Aorta (tissue), 5 donors: ENCODE results near the gene ANKRD9. TPM values are rescaled to one million over a fixed set of nuclear protein-coding genes. Genes with fewer than 3 reads are reported as not detected.

Experiments
- ATAC-seq: fragments of 200-7000 bp; cut with Tn5 transposase; one replicate; pipeline ENCODE4 v1.9.1; 2022; ENCODE audit warnings: moderate library complexity; ENCODE audit not compliant: low FRiP score
- DNase-seq, 2 donors: peaks; one replicate each; pipeline ENCODE4 v3.0.0-alpha.2; 2020
- H3K27ac ChIP-seq, 2 donors: one replicate each; pipeline ENCODE4 v1.5.1; 2013; ENCODE audit warnings: low read length in 2 of 2, mild to moderate bottlenecking in 2 of 2, moderate library complexity in 2 of 2, control low read depth in 1 of 2, inconsistent platforms in 1 of 2, low read depth in 1 of 2
- H3K27me3 ChIP-seq, 2 donors: one replicate each; pipeline ENCODE4 v1.6.1; 2013; ENCODE audit warnings: control low read depth in 1 of 2, low read length in 1 of 2, mild to moderate bottlenecking in 1 of 2, moderate library complexity in 1 of 2; ENCODE audit not compliant: insufficient read depth in 2 of 2, control insufficient read depth in 1 of 2
- H3K36me3 ChIP-seq, 2 donors: one replicate each; pipeline ENCODE4 v1.6.1; 2013; ENCODE audit warnings: control low read depth in 1 of 2, low read length in 1 of 2, mild to moderate bottlenecking in 1 of 2; ENCODE audit not compliant: insufficient read depth in 2 of 2, control insufficient read depth in 1 of 2
- H3K4me1 ChIP-seq, 2 donors: one replicate each; pipeline ENCODE4 v1.6.1; 2013; ENCODE audit warnings: low read length in 2 of 2, control low read depth in 1 of 2, mild to moderate bottlenecking in 1 of 2, moderate library complexity in 1 of 2; ENCODE audit not compliant: insufficient read depth in 2 of 2, control insufficient read depth in 1 of 2
- H3K4me3 ChIP-seq, 2 donors: one replicate each; pipeline ENCODE4 v1.5.1; 2013; ENCODE audit warnings: low read length in 2 of 2, control low read depth in 1 of 2, mild to moderate bottlenecking in 1 of 2
- H3K9me3 ChIP-seq: one replicate; pipeline ENCODE4 v1.6.1; 2013; ENCODE audit warnings: mild to moderate bottlenecking, low read length; ENCODE audit not compliant: control insufficient read depth
- whole genome bisulfite sequencing, 2 donors: extraction: QIAGEN DNeasy Blood & Tissue Kit; methylation state at CpG; one replicate each; pipeline ENCODE4 v1.1.7; 2013; 5-methylcytosine and 5-hydroxymethylcytosine counted together
- intact Hi-C, 2 donors: fragments of 100-400 bp; cut with DNase I; formaldehyde crosslinking; loops; one replicate each; pipeline versions ENCODE4 v1.14.2 to v1.15.0; 2022
- microRNA-seq, 2 donors: library from miRNA; unstranded; fragments of <30 nt; microRNA quantifications; one replicate each; pipeline ENCODE4 v1.2.0, GENCODE V29; 2020
- polyA plus RNA-seq, 2 donors: library from polyadenylated mRNA; stranded (reverse); fragments of 200-250 nt; gene quantifications; one replicate each; pipeline ENCODE4 v1.2.3, GENCODE V29; 2013
- total RNA-seq, 2 donors: library from RNA; stranded (reverse); fragmentation: NEBNext Ultra II Directional; extraction: Animal tissue kit (Norgen Biotek cat#: 25700); gene quantifications; one replicate each; pipeline ENCODE4 v1.2.1, GENCODE V29; 2021
- donor health status: healthy with polysubstance abuse.
- donor health status: Bipolar disorder and iron deficiency.
- donor health status: DM: no; HTN: no; CAD: no.
- donor health status: DM: no; HTN: no; CAD: no.
- donor health status: DM: yes; HTN: yes; CAD: no.

Gene ANKRD9
- total and polyA plus RNA-seq, 4 donors: 3.0 to 15.0 (median 9.7) TPM

DNA sequence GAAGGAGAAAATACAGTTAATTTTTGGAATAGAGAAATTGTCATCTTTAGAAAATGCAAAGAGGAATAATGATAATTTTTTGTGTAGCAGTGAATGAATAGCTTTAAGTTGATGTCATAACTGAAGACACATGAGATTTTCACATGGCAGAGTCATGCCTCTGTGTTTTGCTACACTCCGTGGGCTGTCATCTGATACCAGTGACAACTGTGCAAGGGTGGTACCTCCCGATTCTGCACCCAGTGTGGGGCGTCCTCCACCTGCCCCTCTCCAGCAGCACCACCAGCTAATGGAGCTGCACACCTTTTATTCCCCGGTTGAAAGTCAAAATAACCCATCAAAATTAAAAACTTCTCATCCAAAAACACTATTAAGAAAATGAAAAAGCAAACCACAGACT is 47.2 kb downstream of the ANKRD9 start:
- Histone ChIP-seq H3K27me3 (no peaks in the 10 kb centered on the region), H3K36me3 (peaks cover 0 to 9% of the 10 kb centered on the region in 2 donors), H3K27ac (no peak overlapping the region), H3K4me3 (no peak overlapping the region), H3K9me3 (no peaks in the 10 kb centered on the region), H3K4me1 (no peaks in the 10 kb centered on the region)
- DNase-seq: peak in 1 of 2 donors; percentile 20
- intact Hi-C loops: no loop called here
- WGBS, 2 donors: 73 to 76% methylated on average over 4 of the region's 4 CpGs
- ATAC-seq: no peak

DNA sequence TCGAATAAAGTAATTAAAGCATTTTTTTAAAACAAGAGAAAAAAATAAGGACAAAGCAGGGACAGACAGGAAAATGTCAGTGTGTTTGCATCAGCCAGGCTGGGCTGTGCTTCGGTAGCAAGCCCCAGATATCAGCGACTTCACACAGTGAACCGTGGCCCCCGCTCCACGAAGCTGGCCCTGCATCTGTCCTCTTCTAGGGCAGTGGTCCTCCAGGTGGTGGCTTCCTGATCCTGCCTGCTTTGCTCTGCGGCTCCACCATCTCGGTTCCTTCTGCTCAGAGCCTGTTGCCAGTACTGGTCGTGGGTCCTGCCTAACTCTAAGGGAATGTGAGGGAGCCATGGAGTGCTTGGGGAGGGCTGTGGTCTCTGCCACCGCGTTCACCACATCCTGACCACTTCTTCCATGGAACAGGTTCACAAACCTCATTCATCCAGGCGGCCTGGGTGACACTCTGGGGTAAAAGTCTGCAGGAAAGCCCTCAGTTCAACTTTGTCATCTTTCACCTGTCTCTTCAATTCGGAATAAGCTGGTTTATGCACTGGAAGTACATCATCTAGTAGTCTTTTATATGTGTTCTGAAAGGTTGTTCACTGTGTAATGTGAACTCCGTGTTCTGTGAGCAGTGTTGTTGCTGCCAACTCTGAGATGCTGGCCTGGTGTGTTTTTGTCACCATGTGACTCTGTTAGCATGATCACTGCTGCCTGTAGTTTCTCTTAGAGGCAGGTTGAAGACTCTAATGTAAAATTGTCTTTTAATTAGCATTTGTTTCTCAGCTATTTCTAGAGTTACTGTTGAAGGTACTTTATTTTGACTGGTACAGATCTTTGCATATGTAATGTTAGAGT is 47.9 kb downstream of the ANKRD9 start:
- H3K9me3 ChIP-seq: no peaks in the 10 kb centered on the region
- no peak overlapping the region for H3K4me3 ChIP-seq
- H3K36me3 ChIP-seq: peaks cover 0 to 9% of the 10 kb centered on the region in 2 donors
- no peaks in the 10 kb centered on the region for H3K27me3 ChIP-seq
- DNase-seq: peak in 1 of 2 donors; percentile 48
- no peaks in the 10 kb centered on the region for H3K4me1 ChIP-seq
- H3K27ac ChIP-seq: no peak overlapping the region
- ATAC-seq: no peak
- intact Hi-C loops: no loop called here
- WGBS, 2 donors: 78 to 85% methylated on average over 14 of the region's 14 CpGs

DNA sequence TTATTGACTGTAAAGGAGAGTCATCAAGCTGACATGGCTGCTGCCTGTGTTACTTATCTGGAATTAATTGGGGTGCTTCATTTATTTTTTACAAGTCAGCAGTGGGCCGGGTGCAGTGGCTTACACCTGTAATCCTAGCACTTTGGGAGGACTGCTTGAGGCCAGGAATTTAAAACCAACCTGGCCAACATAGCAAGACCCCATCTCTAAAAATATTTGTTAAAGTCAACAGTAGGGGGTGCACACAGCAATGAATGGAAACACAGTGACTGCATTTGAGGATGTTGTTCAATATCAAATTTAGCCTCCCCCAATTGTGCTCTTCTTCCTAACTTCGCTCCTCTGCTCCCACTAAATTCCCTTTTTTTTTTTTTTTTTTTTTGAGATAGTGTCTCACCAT is 52.1 kb downstream of the ANKRD9 start:
- no peaks in the 10 kb centered on the region for H3K4me1 ChIP-seq
- DNase-seq (no peak), ATAC-seq (no peak)
- H3K36me3 ChIP-seq: peaks cover 0 to 9% of the 10 kb centered on the region in 2 donors
- no peaks in the 10 kb centered on the region for H3K9me3 ChIP-seq
- intact Hi-C loops: no loop called here
- H3K27me3 ChIP-seq: no peaks in the 10 kb centered on the region
- 75 to 98% methylated on average over 2 of the region's 2 CpGs for WGBS, 2 donors
- no peak overlapping the region for H3K4me3 ChIP-seq
- H3K27ac ChIP-seq: no peak overlapping the region

DNA sequence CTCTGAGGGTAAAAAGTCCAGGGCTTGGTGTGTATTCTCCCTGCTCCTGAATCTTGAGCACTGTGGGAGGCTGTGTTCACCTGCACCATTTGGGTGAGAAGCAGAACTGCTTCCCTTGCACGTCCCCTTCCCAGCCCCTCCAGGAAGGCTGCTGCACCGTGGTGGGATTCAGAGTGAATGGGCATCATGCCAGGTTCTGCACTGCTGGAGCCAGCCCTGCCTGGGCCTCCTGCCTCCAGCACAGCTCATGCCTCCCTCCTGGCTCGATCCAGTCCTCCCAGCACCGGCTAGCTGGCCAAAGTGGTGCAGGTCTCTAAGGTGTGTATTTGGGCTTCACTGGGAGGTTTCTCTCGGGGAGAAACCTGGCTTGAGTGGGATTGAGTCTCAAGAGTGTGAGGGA is 54.9 kb downstream of the ANKRD9 start:
- DNase-seq: peak in 1 of 2 donors; percentile 59
- Histone ChIP-seq H3K27me3 (no peaks in the 10 kb centered on the region), H3K4me1 (no peaks in the 10 kb centered on the region), H3K27ac (no peak overlapping the region), H3K4me3 (no peak overlapping the region), H3K36me3 (peaks cover 0 to 18% of the 10 kb centered on the region in 2 donors), H3K9me3 (no peaks in the 10 kb centered on the region)
- ATAC-seq: peak; percentile 20
- WGBS, 2 donors: 41 to 47% methylated on average over 5 of the region's 5 CpGs
- intact Hi-C loops: no loop called here

DNA sequence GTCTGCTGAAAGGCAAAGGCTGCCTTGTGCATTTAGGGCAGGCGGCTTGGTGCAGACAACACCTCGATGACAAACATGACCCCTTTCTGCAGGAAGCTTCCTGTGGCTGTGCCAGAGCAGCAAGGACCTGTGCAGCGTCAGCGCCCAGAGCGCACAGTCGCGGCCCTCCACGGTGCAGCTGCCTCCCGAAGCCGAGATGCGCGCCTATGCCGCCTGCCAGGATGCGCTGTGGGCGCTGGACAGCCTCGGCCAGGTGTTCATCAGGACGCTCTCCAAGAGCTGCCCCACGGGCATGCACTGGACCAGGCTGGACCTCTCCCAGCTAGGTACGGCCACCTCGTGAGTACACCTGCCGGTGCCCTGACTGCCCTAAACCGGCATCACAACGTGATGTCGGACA is 57.3 kb downstream of the ANKRD9 start:
- peak in 1 of 2 donors; percentile 64 for DNase-seq
- 94 to 96% methylated on average over 24 of the region's 24 CpGs for WGBS, 2 donors

More for the DNA sequence above, 57.3 kb downstream of the ANKRD9 start:
- no peak overlapping the region for H3K27ac ChIP-seq
- intact Hi-C loops: no loop called here
- H3K9me3 ChIP-seq: no peaks in the 10 kb centered on the region
- no peaks in the 10 kb centered on the region for H3K27me3 ChIP-seq
- H3K36me3 ChIP-seq: peaks cover 0 to 13% of the 10 kb centered on the region in 2 donors
- ATAC-seq: no peak
- no peaks in the 10 kb centered on the region for H3K4me1 ChIP-seq
- H3K4me3 ChIP-seq: no peak overlapping the region

Small RNAs within 50 kb of the gene (microRNA-seq; reads per million reads assigned to microRNA genes)
- 0 reads per million in 2 donors for gene MIR4309

Other genes starting within 250 kb of the ANKRD9 start
- gene MOK, start 204.6 kb downstream of the ANKRD9 start, total RNA-seq: 10 to 100 TPM in 1 of 2 donors, 1 to 10 TPM in 1; 10.0 to 16.4 TPM
- gene MOK, start 204.6 kb downstream of the ANKRD9 start, polyA plus RNA-seq: 10 to 100 TPM; 10.8 to 28.3 TPM
- 10 to 100 TPM in 1 of 2 donors, 1 to 10 TPM in 1; 7.7 to 13.1 TPM for gene ZNF839, start 190.0 kb downstream of the ANKRD9 start, total RNA-seq
- gene ZNF839, start 190.0 kb downstream of the ANKRD9 start, polyA plus RNA-seq: 1 to 10 TPM; 6.0 to 8.4 TPM
- 10 to 100 TPM; 25.9 to 30.8 TPM for gene CINP, start 146.9 kb downstream of the ANKRD9 start, total RNA-seq
- 10 to 100 TPM; 21.2 to 25.9 TPM for gene CINP, start 146.9 kb downstream of the ANKRD9 start, polyA plus RNA-seq
- 10 to 100 TPM; 32.2 to 32.5 TPM for gene TECPR2, start 146.8 kb downstream of the ANKRD9 start, total RNA-seq
- 1 to 10 TPM; 3.5 to 5.5 TPM for gene TECPR2, start 146.8 kb downstream of the ANKRD9 start, polyA plus RNA-seq
- 10 to 100 TPM; 14.5 to 24.1 TPM for gene RCOR1, start 82.9 kb upstream of the ANKRD9 start, total RNA-seq
- gene RCOR1, start 82.9 kb upstream of the ANKRD9 start, polyA plus RNA-seq: 1 to 10 TPM; 3.1 to 4.9 TPM